Measurements from ENCODE around the gene ZNF624.
A peak's percentile ranks its signal among the peaks of the same experiment; 100 is the strongest.
"Not testable (repeated sequence)": the region's sequence is repeated elsewhere in the genome, so short reads cannot be mapped to it uniquely, and the experiment has no call there.

The ZNF624 gene

DNA sequence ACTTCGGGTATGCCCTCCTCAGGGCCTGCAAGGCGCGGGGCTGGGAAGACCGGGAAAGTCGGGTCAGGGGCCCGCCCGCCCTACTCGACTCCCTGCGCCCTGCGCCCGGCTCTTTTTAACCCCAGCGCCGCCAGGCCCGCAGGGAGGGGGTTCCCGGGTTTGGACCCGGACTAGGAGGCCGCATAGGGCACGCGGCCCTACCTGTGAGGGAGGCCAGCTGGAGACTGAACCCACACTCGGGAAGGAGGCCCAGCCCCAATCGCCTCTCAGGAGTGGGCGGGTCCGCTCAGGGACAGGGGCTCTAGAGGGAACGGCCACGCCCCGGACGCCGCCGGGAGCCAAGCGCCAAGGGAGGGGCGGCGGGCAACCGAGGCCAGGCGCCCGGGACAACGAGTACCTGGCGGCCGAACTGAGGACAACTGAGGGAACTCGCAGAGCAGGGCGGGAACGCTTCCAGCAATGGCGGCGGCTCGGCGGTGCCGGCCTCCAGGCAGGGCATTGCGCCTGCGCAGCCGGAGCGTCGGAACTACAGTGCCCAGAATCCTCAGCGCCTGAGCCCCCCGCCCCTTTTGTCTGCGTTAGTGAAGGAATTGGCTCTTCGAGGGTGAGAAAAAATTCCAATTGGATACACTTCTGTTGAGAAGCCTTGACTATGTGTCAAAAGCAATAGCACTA is at the start of gene ZNF624:
ZNF624 (minus strand) TSS at position 484 of the 675 bp plus-strand sequence.
- peak; percentile 91 for DNase-seq (ENCODE audit: low read depth)

DNA sequence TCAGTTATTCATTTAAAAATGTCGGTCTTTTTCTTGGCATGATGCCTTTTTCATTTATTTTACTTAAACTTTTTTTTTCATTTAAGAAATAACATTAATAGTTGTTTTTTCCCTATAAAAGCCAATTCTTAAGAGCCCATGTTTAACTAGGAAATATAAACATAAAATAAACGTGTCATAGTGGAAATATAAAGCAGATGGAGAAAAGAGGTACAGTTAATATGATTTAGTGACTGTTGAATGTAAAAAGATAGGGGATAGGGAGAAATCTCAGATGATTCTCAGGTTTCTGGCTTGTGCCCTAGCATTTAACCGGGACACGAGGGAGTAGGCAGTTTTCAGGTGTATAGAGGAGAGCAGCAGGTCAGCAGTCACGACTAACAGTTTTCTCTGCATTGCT is 44.0 kb upstream of the ZNF624 start:
- not testable (repeated sequence) for DNase-seq (ENCODE audit: low read depth)

DNA sequence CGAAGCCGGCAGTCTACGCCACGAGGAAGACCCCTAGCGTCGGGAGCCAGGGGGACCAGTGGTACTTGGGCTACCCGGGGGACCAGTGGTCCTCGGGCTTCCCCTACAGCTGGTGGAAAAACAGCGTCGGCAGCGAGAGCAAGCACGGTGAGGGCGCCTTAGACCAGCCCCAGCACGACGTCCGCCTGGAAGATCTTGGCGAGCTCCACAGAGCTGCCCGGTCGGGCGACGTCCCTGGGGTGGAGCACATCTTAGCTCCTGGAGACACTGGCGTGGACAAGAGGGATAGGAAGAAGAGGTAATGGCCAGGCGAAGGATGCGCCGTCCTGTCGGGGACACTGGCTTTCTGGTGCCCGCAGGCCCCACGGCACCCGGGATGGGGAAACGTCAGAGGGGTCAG is 36.8 kb upstream of the ZNF624 start:
- DNase-seq (ENCODE audit: low read depth), result not testable (repeated sequence)

DNA sequence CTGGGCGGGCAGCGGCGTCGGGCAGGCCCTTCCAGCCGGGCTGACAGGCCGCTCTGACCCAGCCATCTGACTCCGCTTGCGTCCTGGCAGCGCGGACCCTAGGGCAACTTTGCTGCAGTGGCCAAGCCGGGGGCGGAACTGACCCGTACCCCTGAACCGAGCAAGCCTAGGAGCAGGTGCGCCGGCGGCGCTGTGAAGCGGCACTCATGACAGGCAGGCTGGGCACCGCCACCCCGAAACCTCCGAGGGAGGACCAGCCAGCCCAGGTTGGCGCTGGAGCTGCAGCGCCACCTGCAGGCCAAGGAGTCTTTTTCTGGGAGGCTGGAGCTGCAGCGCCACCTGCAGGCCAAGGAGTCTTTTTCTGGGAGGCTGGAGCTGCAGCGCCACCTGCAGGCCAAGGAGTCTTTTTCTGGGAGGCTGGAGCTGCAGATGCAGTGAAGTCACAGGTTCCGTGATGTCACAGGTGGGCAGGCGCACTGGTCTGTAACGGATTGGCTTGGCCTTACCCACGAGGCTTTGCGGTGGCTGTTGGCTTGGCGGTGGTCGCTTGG is 36.2 kb upstream of the ZNF624 start, which contains the start of gene CCDC144A:
CCDC144A (plus strand) TSS at position 511 of the 551 bp plus-strand sequence. CDS start 160 bp downstream, outside the sequence.
- peak; percentile 20 for DNase-seq (ENCODE audit: low read depth)

DNA sequence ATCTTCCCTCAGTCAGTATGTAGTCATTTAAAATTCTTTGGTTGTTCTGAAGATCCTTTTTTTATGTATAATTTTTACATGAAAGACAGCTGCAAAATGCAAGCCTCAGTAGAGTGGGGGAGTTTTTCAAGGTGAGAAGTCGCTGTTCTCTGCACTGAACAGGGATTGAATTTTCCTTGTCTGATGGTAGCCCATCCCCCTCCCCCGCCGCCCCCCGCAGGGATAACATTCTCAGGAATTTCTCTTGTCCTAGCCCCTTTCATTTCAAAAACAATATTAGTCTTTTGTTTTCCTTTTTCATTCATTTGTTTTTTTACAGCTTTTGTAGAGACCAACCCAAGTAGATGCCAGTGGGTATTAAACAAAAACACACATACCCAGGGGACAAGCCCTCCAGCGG is 33.5 kb upstream of the ZNF624 start:
- DNase-seq (ENCODE audit: low read depth), result not testable (repeated sequence)

DNA sequence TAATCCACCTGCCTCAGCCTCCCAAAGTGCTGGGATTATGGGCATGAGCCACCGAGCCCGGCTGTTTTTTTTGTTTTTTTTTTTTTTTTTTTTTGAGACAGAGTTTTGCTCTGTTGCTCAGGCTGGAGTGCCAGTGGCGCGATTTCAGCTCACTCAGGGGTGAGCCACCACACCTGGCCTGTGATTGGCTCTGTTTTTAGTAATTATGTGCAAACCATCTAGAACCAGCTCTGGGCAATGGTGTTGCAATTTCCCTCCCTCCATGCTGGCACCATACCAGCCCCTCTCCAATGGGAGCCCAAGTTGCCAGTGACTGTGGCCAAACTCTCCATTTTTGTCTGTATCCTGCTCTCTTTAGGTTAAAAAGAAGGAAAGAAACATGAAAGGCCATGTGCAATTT is 32.4 kb upstream of the ZNF624 start:
- not testable (repeated sequence) for DNase-seq (ENCODE audit: low read depth)

DNA sequence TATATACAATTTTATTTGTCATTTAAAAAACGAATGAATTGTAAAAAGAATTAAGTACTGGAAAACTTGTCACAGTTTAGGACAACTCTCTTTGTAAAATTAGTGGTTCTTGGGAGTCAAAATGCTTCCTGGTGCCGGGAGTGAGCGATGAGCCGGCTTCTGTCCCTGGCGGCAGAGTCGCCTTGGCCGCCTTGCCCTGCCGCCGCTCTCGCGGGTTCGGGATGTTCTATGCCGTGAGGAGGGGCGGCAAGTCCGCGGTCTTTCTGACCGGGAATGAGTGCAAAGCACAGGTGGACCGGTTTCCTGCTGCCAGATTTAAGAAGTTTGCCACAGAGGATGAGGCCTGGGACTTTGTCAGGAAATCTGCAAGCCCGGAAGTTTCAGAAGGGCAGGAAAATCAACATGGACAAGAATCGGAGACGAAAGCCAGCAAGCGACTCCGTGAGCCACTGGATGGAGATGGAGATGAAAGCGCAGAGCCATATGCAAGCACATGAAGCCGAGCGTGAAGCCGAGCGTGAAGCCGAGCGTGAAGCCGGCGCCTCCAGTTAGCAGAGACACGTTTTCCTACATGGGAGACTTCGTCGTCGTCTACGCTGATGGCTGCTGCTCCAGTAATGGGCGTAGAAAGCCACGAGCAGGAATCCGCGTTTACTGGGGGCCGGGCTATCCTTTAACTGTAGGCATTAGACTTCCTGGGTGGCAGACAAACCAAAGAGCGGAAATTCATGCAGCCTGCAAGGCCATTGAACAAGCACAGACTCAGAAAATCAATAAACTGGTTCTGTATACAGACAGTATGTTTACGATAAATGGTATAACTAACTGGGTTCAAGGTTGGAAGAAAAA is 29.9 kb upstream of the ZNF624 start:
- DNase-seq (ENCODE audit: low read depth), result not testable (repeated sequence)

DNA sequence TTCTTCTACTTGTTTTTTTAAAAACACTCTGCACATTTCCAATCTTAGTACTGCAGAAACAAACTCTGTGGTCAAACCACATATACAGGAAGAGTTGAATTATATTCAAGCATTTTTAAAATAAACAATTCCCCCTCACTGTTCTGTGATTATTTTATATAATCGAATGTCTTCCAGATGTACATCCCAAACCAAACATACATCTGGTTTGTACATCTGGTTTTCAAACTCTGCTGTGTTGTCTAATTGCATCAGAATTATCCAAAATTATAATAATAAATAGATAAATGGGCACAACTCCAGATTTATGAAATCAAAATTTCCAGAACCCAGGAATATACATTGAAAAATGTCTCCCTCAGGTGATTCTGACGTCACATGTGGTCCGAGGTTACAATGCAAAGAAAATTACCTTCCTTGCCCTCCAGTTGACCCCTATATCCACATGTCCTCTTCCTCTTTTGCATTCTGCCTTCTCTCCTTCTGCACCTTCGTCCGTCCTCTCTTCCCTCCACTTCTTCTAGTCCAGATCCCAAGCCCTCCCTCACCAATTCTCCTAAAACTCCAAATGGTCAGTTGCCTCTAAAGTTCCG is 23.1 kb upstream of the ZNF624 start:
- peak; percentile 10 for DNase-seq (ENCODE audit: low read depth)

DNA sequence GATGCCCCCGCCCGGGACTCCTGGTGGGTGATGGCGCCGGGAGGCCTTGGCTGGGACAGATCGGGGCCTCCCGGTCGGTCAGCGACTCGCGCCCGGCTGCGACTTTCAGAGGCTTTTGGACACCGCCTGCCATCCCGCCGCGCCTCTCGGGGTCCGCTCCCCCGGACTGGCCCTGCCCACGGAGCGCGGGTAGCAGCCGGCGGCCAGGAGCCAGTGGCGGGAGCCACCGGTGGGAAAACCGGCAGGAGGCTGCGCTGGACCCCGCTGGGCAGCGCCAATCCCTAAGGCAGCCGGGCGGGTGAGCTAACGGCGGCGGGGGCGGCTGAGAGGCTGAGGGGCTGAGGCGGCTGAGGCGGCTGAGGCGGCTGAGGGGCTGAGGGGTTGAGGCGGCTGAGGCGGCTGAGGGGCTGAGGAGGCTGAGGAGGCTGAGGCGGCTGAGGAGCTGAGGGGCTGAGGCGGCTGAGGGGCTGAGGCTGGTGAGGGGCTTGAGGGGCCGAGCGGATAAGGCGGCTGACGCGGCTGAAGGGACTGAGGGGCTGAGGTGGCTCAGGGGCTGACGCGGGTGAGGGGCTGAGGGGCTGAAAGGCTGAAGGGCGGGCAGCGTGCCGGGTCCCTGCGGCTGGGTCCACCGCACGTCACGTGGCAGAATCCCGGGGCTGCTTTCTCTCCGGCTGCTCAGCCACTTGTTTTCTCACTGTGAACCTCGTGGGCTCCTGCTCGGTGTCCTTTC is 13.4 kb upstream of the ZNF624 start:
- not testable (repeated sequence) for DNase-seq (ENCODE audit: low read depth)

DNA sequence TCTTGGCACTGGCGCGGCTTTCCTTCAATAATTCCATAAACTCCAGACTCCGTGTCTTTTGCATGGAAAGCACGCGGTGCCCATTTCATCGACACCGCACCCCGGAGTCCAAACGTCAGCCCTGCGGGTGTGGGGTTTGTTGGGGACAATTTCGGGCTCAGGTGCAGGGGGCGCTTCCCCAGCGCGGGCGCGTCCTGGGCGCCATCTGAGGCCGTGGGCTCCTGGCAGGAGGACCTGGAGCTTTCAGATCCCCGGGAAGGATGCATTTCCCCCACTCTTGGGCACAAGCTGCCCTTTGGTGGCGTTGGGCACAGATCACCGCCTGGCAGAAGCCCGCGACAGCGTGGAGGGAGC is 12.9 kb upstream of the ZNF624 start:
- not testable (repeated sequence) for DNase-seq (ENCODE audit: low read depth)

DNA sequence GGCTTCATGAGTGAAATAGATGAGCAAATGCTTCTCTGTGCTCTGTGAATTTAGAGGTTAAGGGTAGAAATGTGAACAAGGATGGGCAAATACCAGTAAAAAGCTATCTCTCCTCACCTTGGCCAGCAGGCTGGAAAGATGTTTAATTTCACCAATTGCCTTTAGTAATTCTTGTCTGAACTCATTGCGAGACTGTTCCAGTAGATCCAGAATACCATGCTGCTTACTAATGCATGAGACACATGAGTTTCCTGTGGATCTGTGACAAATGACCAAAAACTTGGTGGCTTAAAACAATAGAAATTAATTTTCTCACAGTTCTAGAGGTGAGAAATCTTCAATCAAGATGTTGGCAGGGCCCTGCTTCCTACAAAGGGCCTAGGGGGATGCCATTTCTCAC is 9.3 kb upstream of the ZNF624 start:
- no peak for DNase-seq (ENCODE audit: low read depth)

DNA sequence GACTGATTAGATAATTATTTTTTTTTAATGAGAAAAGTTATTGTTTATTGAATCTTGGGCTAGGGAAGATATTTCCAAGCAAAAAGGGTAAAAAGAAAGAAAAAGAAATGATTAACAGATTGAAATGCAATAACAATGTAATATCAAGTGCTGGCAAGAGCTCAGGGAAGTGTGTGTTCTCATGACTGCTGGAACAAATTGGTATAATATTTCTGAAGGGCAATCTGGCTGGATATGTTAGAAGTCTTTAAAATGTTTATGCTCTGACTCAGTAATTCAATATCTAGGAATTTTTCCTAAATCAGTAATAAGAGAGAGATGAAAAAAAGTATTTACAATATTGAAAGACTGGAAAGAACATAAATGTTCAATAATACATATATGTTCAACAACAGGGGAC is 7.6 kb upstream of the ZNF624 start:
- DNase-seq (ENCODE audit: low read depth), result no peak

DNA sequence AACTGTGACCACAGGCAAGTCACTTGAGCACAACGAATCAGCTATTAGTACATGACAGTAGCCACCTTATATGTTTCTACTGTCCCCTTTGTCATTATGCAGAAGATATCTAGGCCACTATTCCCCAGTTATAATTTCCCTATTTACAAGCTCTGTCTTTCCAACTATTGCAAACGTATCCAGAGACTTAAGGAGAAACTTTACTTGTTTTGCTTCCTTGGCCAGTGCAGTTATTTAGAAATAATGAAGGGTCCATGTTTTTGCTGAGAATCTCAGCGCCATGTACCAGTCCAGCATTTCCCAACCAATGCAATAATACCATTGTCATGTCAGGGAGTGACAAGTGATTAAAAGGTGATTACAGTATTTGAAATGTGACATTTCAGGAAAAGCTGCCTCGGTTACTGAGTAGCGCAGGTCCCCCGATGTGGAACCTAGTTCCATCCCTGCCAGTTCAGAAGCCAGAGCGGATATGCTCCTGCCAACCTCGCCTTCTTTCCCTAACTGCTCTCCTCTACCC is 743 bp downstream of the ZNF624 start:
- peak; percentile 4 for DNase-seq (ENCODE audit: low read depth)

DNA sequence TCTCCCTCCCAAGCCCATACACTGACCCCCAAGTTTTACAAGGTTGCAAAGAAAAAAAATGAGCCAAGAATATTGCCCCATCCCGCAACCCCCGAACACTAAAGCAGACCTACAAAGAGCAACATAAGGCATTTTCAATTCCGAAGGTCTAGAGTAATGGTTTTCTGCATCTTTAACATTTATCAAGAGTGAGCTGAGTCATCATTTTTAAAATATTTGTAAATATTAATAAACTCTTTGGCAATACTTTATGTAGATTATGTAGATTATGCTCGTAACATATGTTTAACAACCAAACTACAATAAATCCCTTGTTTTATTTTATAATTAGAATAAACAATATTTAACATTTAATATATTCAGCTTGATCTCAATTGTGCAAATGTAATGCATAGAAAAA is 1.4 kb downstream of the ZNF624 start:
- DNase-seq (ENCODE audit: low read depth), result no peak

DNA sequence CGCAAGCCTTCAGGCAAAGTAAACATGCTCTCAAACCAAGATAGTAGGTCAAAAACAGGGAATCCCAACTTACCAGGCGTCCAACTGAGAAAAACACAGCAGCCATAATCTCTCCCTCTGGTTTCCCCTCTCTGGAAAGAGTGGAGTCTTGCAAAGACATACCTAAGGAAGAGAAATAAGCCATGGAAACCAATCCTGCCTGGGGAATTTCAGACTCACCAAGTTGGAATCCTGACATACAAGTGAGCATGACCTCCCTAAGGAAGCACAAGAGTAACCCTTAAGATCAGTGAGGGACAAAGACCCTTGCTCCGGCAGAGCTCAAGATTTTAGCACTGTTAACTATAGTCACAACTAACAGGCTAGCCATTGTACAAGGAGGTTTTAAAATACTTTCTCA is 4.1 kb downstream of the ZNF624 start:
- no peak for DNase-seq (ENCODE audit: low read depth)

DNA sequence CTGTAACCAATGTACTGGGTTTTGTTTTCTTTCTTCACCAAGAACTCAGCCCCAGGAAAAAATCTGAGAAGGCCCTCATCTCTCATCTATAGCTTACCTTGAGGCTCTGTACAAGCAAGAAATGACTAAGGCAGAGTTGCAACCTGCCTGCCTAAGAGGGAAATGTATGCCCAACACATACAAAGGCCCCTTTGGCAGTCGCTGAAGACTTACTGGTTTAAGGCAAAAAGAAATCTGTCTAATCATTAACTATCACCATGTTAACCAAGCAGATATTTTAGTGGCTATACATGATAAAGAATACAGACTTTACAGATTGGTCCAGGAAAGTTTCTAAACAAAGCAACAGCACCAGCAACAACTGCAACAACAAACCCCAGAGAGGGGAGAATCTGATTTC is 14.2 kb downstream of the ZNF624 start:
- no peak for DNase-seq (ENCODE audit: low read depth)

DNA sequence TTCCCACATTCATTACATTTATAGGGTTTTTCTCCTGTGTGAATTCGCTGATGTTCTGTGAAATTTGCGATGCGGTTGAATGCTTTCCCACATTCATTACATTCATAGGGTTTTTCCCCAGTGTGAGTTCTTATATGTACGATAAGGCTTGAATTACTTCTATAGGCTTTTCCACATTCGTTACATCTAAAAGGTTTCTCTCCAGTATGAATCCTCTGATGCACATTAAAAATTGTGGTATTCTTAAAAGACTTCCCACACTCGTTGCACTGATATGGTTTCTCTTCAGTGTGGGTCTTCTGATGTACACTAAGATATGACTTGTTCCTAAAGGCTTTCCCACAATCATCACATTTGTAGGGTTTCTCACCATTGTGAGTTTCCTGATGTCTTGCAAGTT is 30.4 kb downstream of the ZNF624 start:
- no peak for DNase-seq (ENCODE audit: low read depth)

DNA sequence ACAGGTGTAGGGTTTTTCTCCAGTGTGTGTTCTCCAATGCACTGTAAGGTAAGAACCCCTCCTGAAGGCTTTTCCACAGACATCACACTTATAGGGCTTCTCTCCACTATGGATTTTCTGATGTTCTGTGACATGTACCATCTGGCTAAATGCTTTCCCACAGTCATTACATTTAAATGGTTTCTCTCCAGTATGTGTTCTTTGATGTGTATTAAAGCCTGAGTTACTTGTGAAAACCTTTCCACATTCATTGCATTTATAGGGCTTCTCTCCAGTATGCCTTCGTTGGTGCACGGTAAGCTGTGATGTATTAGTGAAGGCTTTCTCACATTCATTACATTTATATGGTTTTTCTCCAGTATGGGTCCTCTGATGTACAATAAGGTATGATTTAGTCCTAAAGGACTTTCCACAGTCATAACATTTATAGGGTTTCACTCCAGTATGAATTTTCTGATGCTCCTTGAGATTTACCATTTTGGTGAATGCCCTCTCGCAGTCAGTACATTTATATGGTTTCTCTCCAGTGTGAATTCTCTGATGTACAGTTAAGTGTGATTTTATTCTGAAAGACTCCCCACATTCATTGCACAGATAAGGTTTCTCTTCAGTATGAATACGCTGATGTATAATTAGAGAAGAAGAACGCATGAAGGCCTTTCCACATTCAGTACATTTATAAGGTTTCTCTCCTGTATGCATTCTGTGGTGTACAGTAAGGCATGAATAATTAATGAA is 30.9 kb downstream of the ZNF624 start:
- DNase-seq (ENCODE audit: low read depth), result no peak

DNA sequence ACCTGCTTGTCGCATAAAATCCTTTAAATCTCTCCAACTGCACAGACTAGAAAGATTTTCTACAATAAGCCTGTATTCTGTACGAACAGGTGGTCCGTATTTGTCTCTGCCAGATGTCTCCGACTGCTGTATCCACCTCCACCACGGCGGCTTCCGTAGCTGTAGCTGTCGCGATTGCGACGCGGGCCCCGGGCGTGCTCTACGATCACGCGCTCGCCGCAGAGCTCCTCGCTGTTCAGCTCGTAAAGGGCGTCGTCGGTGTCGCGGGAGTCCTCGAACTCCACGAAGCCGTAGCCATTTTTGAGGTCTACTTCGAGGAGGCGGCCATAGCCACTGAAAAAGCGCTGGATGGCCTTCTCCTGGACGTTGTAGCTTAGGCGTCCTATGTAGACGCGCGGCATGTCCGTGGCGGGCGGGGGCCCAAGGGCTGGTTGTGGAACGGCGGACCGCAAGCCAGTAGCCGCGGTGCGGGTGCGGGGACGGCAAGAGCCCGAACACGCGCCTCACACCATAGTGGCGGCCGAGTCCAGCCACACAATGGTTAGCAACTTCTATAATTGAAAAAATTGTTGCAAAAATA is 36.1 kb downstream of the ZNF624 start:
- no peak for DNase-seq (ENCODE audit: low read depth)

DNA sequence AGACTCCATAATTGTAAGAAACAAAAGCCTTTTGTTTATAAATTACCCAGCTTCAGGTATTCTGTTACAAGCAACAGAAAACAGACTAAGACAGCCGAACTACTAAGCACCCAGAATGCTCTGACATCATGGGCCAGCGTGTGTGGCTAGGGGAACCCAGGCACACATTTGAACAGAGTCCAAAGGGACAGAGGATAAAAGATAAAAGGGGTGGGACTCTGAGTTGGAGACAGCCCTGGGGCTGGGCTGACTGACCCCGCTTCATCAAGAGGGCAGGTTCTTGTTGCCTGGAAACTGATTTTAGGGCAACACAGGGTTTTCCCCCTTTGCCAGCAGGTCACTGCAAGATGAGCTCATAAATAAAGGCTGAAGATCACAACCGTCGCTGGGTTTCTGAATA is 54.1 kb downstream of the ZNF624 start:
- no peak for DNase-seq (ENCODE audit: low read depth)
